CD4-positive, alpha-beta T cell treated with Interleukin-17A for 1 hour (primary cell): Measurements from ENCODE around the gene GPC3.
"Not testable (repeated sequence)": the region's sequence is repeated elsewhere in the genome, so short reads cannot be mapped to it uniquely, and the experiment has no call there.

ENCODE experiments used
- DNase-seq: peaks from one replicate; pipeline ENCODE4 v3.0.0-alpha.2; 2020

Gene GPC3

DNA sequence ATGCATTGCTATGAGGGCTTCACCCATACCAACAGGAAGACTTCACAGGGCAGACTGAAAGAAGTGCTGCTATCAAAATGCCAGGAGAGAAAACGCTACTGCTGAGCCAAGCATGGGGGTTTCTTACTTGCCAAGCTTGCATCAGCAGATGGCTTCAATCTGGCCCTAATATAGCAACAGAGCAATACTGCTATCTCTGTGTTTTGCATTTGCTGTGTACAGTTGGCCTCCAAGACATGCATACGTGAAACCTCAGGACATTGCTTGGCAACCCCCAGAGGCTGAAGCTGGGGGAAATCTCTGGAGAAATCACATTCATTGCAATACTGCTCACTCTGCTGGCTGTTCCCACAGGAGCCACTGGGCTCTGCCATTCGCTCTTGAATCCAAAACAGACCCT lies 442.9 kb downstream of the GPC3 start:
- no peak for DNase-seq

DNA sequence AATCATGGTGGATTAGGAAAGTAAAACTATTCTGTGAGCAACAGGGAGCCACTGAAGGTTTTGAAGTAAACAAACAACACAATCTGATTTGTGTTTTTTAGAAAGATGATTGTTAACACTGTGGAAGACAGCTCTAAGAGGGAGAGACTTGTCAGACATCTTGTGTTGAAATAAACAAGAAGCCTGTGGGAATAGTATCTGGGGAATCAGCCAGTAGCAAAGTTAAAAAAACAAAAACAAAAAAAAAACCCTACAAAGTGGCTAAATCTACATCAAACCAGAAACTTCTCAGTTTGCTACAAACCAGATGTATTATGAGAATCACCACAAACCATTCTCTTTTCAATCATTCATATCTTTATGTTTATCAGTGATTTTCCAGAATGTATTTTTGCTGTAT lies 444.4 kb downstream of the GPC3 start:
- DNase-seq: no peak

GRCh38 chrX:133538148-133538547 lies 447.2 kb downstream of the GPC3 start:
- DNase-seq: no peak

DNA sequence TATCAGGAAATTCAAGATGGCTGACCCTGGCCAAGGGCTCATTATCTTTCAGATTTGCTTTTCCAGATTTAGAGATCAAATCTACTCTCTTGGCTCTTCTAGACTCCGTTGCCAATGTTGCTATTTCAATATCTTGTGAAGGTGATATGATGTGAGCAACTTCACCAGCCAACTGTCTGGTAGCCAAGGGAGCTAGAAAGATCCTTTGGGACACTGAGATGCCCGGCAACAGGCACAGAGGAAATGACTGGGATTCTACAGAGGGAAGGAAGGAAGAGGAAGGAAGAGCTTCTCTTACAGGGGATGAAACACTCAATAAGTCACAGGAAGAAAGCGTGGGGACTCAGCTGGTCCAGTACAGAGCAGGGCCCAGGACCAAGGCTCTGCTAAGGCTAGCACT lies 448.3 kb downstream of the GPC3 start:
- DNase-seq: no peak

GRCh38 chrX:133535066-133535465 lies 450.3 kb downstream of the GPC3 start:
- no peak for DNase-seq

DNA sequence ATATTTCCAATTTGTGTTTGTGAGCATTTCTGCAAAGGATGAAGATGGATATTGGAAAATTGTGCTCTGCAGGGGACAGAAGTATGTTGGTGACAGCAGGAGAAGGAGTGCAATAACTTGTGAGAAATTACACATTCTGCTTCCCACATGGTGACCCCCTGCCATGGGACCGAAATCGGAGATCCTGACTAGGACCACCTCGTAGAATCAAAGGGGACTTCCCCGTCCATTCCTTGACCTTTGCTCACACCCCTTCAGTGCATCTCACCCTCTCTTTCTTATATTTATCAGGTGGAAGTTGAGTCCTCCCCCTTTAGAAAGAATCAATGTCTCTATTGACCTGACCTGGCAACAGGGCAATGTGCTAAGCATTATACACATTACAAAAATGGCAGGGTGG lies 451.2 kb downstream of the GPC3 start:
- no peak for DNase-seq

GRCh38 chrX:133533249-133533648 lies 452.1 kb downstream of the GPC3 start:
- DNase-seq: no peak

DNA sequence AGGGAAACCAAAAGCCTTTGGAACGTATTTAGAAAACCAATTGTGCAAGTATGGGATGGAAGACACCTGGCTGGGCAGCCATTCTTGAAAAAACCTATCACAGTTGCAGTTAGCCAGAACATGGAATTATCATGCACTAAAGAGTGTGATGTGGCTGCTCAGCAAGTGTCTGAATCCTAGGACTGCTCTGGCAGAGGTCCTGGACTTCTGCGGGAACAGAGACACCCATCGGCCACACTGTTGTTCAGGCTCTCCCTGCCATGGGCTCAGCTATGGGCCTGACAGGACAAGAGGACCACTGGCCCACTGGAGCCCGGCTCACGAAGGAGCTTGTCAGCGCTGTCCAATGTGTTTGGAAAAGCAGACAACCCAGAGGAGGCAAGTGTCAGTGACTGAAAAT lies 454.4 kb downstream of the GPC3 start:
- no peak for DNase-seq

DNA sequence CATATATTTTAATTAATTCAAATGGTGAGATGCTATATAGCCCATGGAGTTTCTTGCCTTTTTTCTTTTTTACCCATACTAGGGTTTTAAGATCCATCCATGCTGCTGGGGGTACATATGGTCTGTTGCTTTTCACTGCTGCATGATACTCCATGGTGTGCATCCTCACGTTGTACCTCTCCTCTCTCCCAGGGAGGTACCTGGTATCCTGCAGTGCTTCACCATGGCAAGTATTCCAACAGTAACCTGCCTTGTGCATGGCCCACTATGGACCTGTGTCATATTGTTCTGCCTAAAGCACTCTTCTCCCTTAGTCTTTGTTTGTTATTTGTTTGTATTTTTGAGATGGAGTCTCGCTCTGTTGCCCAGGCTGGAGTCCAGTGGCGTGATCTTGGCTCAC lies 455.8 kb downstream of the GPC3 start:
- DNase-seq: no peak

DNA sequence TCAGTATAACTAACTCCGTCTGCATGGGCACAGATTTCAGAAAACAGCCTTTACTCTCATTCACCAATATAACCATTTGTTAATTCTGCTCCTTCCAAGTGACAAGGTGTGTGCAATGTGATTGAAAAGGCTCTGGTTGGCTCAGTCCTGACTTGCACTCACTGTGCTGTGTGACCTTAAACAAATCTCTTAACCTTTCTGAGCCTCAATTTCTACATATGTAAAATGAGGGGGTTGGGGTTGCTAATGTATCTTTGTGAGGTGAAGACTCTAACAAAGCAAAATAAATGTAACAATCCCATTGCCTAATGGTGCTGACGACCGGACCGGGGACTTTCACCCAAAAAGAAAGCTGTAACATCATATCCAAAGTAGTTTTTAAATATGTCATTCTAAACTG lies 457.6 kb downstream of the GPC3 start:
- no peak for DNase-seq

DNA sequence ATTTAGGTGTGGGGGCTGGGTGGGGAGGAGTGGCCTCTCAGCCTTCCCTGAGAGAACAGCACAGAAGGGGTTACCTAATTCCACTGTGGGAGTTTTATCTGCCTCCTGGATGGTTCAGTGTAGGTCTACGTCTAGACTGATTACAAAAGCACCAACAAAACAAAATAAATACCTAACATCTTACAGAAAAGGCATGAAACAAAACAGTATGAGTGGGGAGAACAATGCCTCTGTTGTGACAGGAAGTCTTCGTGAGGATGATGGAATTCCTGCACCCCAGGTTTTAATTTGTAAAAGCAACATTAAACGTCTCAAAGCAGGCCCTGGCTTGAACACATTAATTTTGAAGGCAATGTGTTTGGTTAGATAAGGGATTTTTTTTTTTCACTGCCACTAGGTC lies 458.0 kb downstream of the GPC3 start:
- DNase-seq: no peak

GRCh38 chrX:133526773-133527172 lies 458.6 kb downstream of the GPC3 start:
- DNase-seq: not testable (repeated sequence)

DNA sequence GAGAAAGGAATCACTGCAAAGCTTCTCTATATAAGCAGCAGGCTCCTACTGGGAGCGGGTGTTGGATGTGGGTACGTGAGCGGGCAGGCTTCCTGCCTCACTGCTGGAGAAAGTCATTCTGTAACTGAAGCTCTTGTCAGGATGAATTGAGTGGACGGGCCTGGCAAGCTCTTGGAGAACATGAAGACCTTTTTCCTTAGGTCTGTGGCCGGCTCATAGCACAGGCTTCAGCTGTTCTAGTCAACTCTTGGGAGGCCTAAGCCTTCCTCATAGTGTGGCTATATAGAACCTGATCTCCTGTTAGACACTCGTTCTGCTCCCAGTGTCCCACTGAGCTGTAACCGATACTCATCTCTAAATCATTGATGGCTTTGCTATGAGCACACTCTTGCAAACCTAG lies 461.9 kb downstream of the GPC3 start:
- no peak for DNase-seq

DNA sequence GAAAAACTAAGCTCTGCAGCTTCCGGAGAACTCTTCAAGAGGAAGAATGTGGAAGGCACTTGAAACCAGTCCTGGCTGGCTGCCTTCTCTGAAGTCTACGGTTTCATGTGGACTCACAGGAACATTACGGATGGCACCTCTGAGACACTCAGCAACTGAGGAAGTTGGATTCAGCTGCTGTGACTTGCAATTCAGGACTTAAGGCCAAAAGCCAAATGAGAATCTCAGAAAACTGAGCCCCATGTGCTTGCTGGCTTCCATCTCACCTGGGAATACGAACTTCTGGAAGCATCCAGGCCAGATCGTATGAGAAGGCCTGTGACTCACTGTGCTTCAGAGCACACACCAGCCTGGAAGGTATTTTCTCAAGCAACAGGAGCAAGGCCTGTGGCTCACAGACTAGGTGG lies 462.3 kb downstream of the GPC3 start:
- no peak for DNase-seq

GRCh38 chrX:133516686-133517085 lies 468.7 kb downstream of the GPC3 start:
- DNase-seq: no peak

DNA sequence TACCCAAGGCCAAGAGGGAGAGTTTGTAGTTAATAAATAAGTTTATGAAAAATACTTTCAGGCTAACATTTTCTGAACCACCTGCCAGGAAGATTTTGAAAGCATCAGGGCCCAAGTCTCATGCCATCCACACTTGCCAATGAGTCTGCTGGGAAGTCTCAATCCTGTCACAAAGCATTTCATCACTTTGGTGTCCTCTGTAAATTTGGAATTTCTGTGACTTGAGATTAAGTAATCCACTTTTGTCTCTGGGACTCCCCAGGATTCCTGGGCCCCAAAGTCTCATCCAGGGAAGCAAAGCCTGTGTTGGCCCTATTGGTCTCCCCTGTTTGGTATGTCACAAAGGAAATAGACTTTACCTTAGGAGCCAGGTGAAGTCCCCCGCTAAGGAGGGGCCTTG lies 470.9 kb downstream of the GPC3 start:
- DNase-seq: no peak

DNA sequence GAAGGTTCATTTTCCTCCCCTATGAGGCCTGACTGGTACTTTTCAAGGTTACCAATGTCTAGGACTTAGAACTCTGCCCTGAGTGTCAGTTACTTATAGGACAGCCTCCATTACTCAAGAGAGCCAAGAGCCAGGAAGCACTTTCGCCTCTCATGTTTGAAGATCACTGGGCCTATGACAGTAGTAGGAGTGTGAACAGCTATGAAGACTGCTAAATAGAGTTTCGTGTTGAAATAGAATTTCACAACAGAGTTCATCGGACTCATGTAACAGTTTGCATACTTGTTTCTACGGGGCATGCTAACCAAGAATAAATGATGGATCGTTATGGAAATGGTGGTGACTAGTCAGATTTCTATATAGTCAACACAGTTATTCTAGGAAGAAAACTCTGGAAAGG lies 472.3 kb downstream of the GPC3 start:
- no peak for DNase-seq

- no peak for DNase-seq
These were observed 474.4 kb downstream of the GPC3 start for GRCh38 chrX:133511041-133511440.

DNA sequence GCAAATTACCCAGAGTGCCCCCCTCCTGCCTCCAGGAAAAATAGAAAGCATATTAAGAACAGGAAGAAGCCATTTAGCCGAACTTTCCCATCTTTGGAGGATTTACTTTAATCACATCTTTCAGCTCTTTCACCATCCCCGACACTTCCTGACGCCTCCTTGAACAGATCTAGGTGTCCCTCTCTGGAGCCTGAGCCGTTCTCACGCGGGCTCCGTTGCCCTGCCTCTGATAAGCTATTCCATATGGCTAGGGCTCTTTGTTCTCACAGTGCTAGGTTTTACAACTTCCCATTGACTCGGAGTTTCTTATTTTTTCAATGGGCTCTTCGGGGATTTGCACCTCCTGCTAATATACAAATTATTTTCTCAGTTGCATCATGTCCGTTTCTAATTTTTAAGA lies 488.0 kb downstream of the GPC3 start:
- no peak for DNase-seq

GRCh38 chrX:133495464-133496391 lies 489.7 kb downstream of the GPC3 start:
- no peak for DNase-seq

DNA sequence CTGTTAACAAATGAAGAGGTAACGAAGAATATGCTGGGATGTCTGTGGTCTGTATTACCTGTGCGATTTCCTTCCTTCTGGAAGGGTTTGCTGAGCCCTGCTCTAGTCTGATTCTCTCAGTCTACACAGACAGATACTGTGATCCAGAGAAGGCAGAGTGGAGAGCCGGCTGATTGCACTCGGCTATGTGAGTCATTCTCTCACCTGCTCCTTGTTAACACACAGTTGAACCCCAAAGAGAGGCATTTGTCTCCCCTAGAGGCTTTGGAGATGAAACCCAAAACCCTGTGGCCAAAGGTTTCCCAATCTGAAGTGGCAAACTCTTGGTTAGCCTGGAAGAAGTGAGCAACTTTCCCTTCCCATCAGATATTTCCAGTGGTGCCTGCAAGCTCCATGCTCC lies 492.0 kb downstream of the GPC3 start:
- no peak for DNase-seq

DNA sequence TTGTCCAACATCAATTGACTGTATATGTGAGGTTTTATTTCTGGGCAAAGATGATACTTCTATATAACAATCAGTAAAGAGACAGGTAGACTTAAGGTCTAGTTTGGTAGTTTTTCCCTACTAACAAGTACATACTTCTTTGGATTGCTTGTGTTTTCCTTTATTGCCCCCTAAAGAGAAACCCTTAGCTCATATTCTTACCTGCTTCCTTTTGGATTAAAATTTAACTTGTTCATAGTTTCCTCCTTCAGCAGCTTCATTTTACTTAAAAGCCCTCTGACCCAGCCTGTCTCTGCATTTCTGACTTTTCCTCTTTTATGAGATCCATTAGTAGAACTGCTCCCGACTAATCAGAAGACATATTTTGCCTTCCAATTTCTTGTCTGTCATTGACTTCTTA lies 494.4 kb downstream of the GPC3 start:
- DNase-seq: no peak
